Thyroid gland (tissue), 4 donors: ENCODE data around the gene IFNAR1.

ENCODE experiments used
- CTCF ChIP-seq, 6 experiments: fragments of 200-600 bp in 3 of 6; fragments of 450-650 bp in 3 of 6; sonication (generic) in 3 of 6; IDR thresholded peaks; one replicate each; pipeline ENCODE4 v1.5.1; 2016 to 2019; ENCODE audit warnings: antibody characterized with exemption in 6 of 6, mild to moderate bottlenecking in 2 of 6, inconsistent platforms in 1 of 6, moderate library complexity in 1 of 6
- POLR2A ChIP-seq, 2 donors: fragments of 450-650 bp; IDR thresholded peaks; one replicate each; pipeline ENCODE4 v1.6.1; 2017; ENCODE audit warnings: antibody characterized with exemption in 2 of 2, mild to moderate bottlenecking in 2 of 2, moderate library complexity in 1 of 2

DNA sequence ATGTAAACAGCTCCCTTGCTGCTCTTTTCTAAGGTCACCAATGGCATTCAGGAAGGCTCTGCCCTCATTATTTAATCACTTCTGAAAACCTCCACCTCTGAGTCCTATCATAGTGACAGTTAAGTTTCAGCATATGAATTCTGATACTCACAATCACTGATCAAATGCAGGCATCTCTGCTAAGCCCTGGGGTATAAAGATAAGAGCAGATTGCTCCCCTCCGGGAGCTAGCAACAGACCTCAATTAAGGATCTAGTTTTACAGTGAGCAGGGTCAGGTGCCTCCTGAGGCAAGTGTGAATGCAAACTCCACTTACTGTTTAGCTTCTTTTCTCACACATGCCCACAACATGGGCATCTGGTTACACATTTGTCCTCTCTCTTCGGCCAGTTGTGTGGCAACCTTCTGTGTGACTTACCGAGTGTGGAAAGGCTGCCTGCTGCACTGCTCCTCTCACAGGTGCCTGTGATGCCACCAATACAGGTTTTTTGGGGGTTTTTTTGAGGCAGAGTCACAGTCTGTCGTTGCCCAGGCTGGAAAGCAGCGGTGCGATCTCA is 43.6 kb upstream of the IFNAR1 start:
- TF ChIP-seq CTCF (IDR thresholded peaks at IDR 0.05) (no peak), POLR2A (IDR thresholded peaks at IDR 0.05) (no peak)
